ENCODE results near the gene CEP57L1. TPM values are rescaled to one million over a fixed set of nuclear protein-coding genes. Genes with fewer than 3 reads are reported as not detected.

Gene CEP57L1
- 10 to 100 TPM in 7 of 9 donors, 1 to 10 TPM in 2; 9.1 to 29.6 (median 13.5) TPM for total RNA-seq
- 10 to 100 TPM in 2 of 3 donors, 1 to 10 TPM in 1; 8.6 to 18.7 (median 18.3) TPM for polyA plus RNA-seq
- long read RNA-seq, donor 1, partial matches to known transcripts = 0 of 1 reads
- long read RNA-seq, donor 1, other reads (novel, unspliced or antisense) = 0 of 1 reads
- long read RNA-seq, donor 2, partial matches to known transcripts = 0 of 2 reads
- long read RNA-seq, donor 2, other reads (novel, unspliced or antisense) = 0 of 2 reads
- long read RNA-seq, donor 3 = 0 reads
- long read RNA-seq, donor 4, partial matches to known transcripts = 3 of 7 reads
- long read RNA-seq, donor 4, other reads (novel, unspliced or antisense) = 2 of 7 reads
- long read RNA-seq, donor 5, partial matches to known transcripts = 1 of 11 reads
- long read RNA-seq, donor 5, other reads (novel, unspliced or antisense) = 6 of 11 reads
- long read RNA-seq, donor 6, partial matches to known transcripts = 0 of 6 reads
- long read RNA-seq, donor 6, other reads (novel, unspliced or antisense) = 6 of 6 reads
- long read RNA-seq, donor 7 = 0 reads
- long read RNA-seq, donor 8, partial matches to known transcripts = 0 of 2 reads
- long read RNA-seq, donor 8, other reads (novel, unspliced or antisense) = 0 of 2 reads
- long read RNA-seq, donor 9, partial matches to known transcripts = 0 of 1 reads
- long read RNA-seq, donor 9, other reads (novel, unspliced or antisense) = 0 of 1 reads
- long read RNA-seq, donor 10, partial matches to known transcripts = 0 of 2 reads
- long read RNA-seq, donor 10, other reads (novel, unspliced or antisense) = 0 of 2 reads

- 0 to 1% (median 0%) methylated on average over 28 to 49 of the region's 49 CpGs for WGBS, 4 donors
- TF ChIP-seq POLR2A (IDR thresholded peaks at IDR 0.05) = peak in 1 of 2 donors; percentile 55
- TF ChIP-seq, protein P1, sequence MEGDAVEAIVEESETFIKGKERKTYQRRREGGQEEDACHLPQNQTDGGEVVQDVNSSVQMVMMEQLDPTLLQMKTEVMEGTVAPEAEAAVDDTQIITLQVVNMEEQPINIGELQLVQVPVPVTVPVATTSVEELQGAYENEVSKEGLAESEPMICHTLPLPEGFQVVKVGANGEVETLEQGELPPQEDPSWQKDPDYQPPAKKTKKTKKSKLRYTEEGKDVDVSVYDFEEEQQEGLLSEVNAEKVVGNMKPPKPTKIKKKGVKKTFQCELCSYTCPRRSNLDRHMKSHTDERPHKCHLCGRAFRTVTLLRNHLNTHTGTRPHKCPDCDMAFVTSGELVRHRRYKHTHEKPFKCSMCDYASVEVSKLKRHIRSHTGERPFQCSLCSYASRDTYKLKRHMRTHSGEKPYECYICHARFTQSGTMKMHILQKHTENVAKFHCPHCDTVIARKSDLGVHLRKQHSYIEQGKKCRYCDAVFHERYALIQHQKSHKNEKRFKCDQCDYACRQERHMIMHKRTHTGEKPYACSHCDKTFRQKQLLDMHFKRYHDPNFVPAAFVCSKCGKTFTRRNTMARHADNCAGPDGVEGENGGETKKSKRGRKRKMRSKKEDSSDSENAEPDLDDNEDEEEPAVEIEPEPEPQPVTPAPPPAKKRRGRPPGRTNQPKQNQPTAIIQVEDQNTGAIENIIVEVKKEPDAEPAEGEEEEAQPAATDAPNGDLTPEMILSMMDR (IDR thresholded peaks at IDR 0.05) = no peak
- Histone ChIP-seq H3K4me1 (replicated peaks in 1 of 2) (peaks cover 12 to 35% of the 10 kb centered on the region in 2 donors), H3K9me3 (replicated peaks in 1 of 3) (no peaks in the 10 kb centered on the region), H3K27me3 (no peaks in the 10 kb centered on the region), H3K36me3 (replicated peaks in 1 of 2) (no peaks in the 10 kb centered on the region), H3K4me3 (peak within 1 kb of the TSS; percentile 4 to 69 (median 42)), H3K27ac (peak within 1 kb of the TSS; percentile 88 to 98 (median 93))
- DNase-seq = peak; percentile 95 to 98 (median 97)
- intact Hi-C loops (cut with DNase I) = no loop called here
These were observed at the start of gene CEP57L1 for GRCh38 chr6:109095036-109095834. TSS of gene CEP57L1 (plus strand) at chr6:109095507. CDS start at chr6:109145222, 49,715 bp downstream.

DNA sequence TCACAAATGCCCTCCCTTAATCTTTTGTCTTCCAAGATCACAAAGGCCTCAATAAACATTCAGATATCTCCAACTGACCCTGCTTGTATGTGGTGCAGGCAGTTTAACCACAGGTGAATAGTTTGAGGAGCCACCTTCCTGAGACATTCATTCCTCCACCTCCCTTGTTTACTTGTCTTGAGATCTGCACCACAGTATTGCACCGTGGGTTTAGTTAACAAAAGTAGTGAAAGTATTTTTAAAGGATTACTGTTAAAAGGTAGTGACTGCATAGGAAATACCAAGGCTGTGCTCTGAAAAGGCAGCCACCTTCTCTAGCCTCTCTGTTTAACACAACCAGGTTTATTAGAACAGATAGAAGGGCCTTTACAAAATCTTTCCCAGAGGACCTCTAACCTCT is 47.1 kb upstream of the CEP57L1 start:
- no peak for TF ChIP-seq POLR2A (IDR thresholded peaks at IDR 0.05)
- TF ChIP-seq, protein P1 (IDR thresholded peaks at IDR 0.05) = no peak
- Histone ChIP-seq H3K4me3 (no peak overlapping the region), H3K27ac (peak overlapping the region in 1 of 5 donors; percentile 48), H3K9me3 (replicated peaks in 1 of 3) (no peaks in the 10 kb centered on the region), H3K36me3 (replicated peaks in 1 of 2) (no peaks in the 10 kb centered on the region), H3K4me1 (replicated peaks in 1 of 2) (peaks cover 0 to 26% of the 10 kb centered on the region in 2 donors), H3K27me3 (no peaks in the 10 kb centered on the region)
- 37 to 61% (median 38%) methylated on average over 1 of the region's 1 CpG for whole genome bisulfite sequencing, 4 donors
- intact Hi-C loops (cut with DNase I) = no loop called here
- no peak for DNase-seq

GRCh38 chr6:109048670-109049415 is 46.5 kb upstream of the CEP57L1 start:
- H3K4me1 ChIP-seq (replicated peaks in 1 of 2) = peaks cover 0 to 28% of the 10 kb centered on the region in 2 donors
- H3K36me3 ChIP-seq (replicated peaks in 1 of 2) = no peaks in the 10 kb centered on the region
- H3K9me3 ChIP-seq (replicated peaks in 1 of 3) = no peaks in the 10 kb centered on the region
- H3K27ac ChIP-seq = no peak overlapping the region
- no peaks in the 10 kb centered on the region for H3K27me3 ChIP-seq
- intact Hi-C loops (cut with DNase I) = no loop called here
- no peak for DNase-seq
- TF ChIP-seq POLR2A (IDR thresholded peaks at IDR 0.05) = no peak
- TF ChIP-seq, protein P1 (IDR thresholded peaks at IDR 0.05) = no peak
- 95 to 97% (median 96%) methylated on average over 3 of the region's 3 CpGs for WGBS, 4 donors
- H3K4me3 ChIP-seq = no peak overlapping the region

All from adrenal gland (tissue), 19 donors.